GM21529 (cell line): ENCODE results near the gene HSPA1L.
"Not testable (repeated sequence)": the region's sequence is repeated elsewhere in the genome, so short reads cannot be mapped to it uniquely, and the experiment has no call there.

ENCODE experiments used
- ATAC-seq: cut with Tn5 transposase; IDR thresholded peaks from one replicate; pipeline ENCODE4 v1.9.1; 2021; ENCODE audit not compliant: unreplicated experiment

The HSPA1L gene

GRCh38 chr6:31815025-31815838, at the start of gene HSPA1L, which contains the start of gene HSPA1A:
TSS of gene HSPA1L (minus strand) at chr6:31815283. CDS start at chr6:31811972, 3,311 bp downstream.
TSS of gene HSPA1A (plus strand) at chr6:31815543. CDS start at chr6:31815757, 214 bp downstream.
- peak; percentile 45 for ATAC-seq

GRCh38 chr6:31864818-31865204, 49.7 kb upstream of the HSPA1L start:
- ATAC-seq = no peak

GRCh38 chr6:31864123-31864562, 49.1 kb upstream of the HSPA1L start:
- not testable (repeated sequence) for ATAC-seq

GRCh38 chr6:31862344-31863235, 47.5 kb upstream of the HSPA1L start, which contains the start of gene NEU1:
TSS of gene NEU1 (minus strand) at chr6:31862821. CDS start at chr6:31862776, 45 bp downstream.
- ATAC-seq = peak; percentile 91

GRCh38 chr6:31861919-31862343, 46.8 kb upstream of the HSPA1L start:
- no peak for ATAC-seq

- ATAC-seq = no peak
These were observed 46.1 kb upstream of the HSPA1L start for GRCh38 chr6:31861150-31861549.

GRCh38 chr6:31860349-31860748, 45.3 kb upstream of the HSPA1L start:
- ATAC-seq = no peak

GRCh38 chr6:31859923-31860322, 44.8 kb upstream of the HSPA1L start:
- ATAC-seq = no peak

- no peak for ATAC-seq
These were observed 43.6 kb upstream of the HSPA1L start for GRCh38 chr6:31858707-31859106.

- ATAC-seq = not testable (repeated sequence)
These were observed 42.7 kb upstream of the HSPA1L start for GRCh38 chr6:31857774-31858173.

- ATAC-seq = not testable (repeated sequence)
These were observed 37.1 kb upstream of the HSPA1L start for GRCh38 chr6:31851980-31852718.

- no peak for ATAC-seq
These were observed 36.4 kb upstream of the HSPA1L start for GRCh38 chr6:31851485-31851832.

- ATAC-seq = no peak
These were observed 35.8 kb upstream of the HSPA1L start for GRCh38 chr6:31850765-31851484.

GRCh38 chr6:31847276-31847978, 32.3 kb upstream of the HSPA1L start:
- ATAC-seq = no peak

GRCh38 chr6:31844507-31844906, 29.4 kb upstream of the HSPA1L start:
- ATAC-seq = no peak

GRCh38 chr6:31842053-31842452, 27.0 kb upstream of the HSPA1L start:
- ATAC-seq = no peak

GRCh38 chr6:31839779-31840126, 24.7 kb upstream of the HSPA1L start:
- not testable (repeated sequence) for ATAC-seq

GRCh38 chr6:31838968-31839367, 23.9 kb upstream of the HSPA1L start:
- no peak for ATAC-seq

- not testable (repeated sequence) for ATAC-seq
These were observed 23.1 kb upstream of the HSPA1L start for GRCh38 chr6:31838114-31838553.
